Activated T-helper 1 cell treated with anti-CD3 and anti-CD28 coated beads, Interleukin-2, amount 50 U/mL, for 16 hours (primary cell): ENCODE data around the gene TAF5L.
"Not testable (repeated sequence)": the region's sequence is repeated elsewhere in the genome, so short reads cannot be mapped to it uniquely, and the experiment has no call there.

Experiments used
- DNase-seq, 2 donors: peaks; one replicate each; pipeline ENCODE4 v3.0.0-alpha.2; 2020; ENCODE audit warnings: low read depth in 1 of 2, low spot score in 1 of 2

TAF5L gene

GRCh38 chr1:229570891-229571516, 54.9 kb downstream of the TAF5L start:
- no peak for DNase-seq

DNA sequence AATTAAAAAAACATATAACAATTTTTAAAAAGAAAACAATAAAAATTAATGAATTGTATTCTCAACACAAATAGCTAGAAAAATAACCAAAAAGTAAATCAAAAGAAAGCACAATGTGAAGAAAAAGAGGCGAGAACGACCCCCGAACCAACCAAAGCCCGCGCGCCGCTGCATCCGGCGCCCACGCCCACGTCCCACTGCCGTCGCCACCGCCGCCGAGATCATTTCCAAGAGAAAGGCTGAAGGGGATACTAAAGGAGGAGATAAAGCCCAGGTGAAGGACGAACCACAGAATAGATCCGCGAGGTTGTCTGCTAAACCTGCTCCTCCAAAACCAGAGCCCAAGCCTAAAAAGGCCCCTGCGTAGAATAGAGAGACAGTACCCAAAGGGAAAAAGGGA, 55.6 kb downstream of the TAF5L start:
- no peak for DNase-seq

DNA sequence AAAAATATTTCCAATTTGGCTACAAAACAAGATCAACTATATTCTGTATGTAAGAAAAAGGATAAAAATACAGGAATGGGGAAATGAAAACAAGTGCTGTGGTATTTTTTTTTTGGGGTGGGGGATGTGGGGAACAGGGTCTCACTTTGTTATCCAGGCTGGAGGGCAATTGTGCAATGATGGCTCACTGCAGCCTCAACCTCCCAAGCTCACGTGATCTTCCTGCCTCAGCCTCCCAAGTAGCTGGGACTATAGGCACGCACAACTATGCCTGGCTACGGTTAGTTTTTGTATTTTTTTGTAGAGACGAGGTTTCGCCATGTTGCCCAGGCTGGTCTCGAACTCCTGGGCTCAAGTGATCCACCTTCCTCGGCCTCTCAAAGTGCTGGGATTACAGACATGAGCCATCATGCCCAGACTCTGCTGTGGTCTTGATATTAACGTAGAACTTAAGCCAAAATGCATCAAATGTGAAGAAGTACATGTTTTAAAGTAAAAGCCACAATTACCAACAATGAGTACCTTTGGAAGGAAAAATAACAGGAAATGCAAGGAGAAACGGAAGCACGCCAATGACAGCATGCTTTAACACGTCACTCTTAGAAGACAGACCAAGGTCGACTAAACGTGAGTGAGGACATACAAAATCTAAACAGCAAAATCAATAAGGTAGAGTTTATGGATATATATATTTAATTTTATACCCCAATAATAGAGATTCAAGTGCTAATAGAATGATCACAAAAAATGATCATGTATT, 58.6 kb downstream of the TAF5L start:
- DNase-seq: no peak

DNA sequence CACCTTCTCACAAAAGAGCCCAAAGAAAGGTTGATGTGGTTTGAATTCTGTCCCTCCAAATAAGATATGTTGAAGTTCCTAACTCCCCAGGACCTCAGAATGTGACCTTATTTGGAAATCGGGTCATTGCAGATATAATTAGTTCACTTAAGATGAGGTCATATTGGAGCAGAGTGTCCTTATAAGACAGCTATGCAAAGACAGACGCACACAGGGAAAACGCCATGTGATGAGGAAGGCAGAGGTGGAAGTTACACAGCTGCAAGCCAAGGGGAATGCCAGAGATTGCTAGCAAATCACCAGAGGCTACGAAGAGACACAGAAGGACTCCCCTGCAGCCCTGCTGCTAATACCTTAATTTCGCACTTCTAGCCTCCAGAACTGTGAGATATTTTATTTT, 62.2 kb downstream of the TAF5L start:
- DNase-seq: no peak

DNA sequence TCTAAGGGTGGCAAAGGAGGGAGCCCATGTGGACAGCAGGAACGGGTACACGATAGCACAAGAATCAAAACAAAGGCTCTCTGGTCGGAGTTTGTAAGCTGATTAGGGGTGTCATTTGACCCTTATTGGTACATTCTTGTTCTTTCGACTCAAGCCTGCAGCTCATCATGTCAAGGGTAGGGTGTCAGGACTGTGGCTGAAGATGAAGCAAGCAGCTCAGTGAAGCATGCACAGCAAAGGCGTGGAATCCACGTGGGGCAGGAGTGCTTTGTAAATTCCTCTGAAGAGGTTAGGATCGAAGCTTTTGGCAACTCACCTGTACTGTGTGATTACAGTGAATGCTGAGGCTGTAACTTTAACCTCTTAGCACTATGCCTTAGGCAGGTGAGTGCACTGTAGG, 62.7 kb downstream of the TAF5L start:
- DNase-seq: no peak

- DNase-seq: no peak
Observed at GRCh38 chr1:229562686-229563085, 63.2 kb downstream of the TAF5L start.

GRCh38 chr1:229561141-229561540, 64.8 kb downstream of the TAF5L start:
- no peak for DNase-seq

- not testable (repeated sequence) for DNase-seq
Observed at GRCh38 chr1:229560124-229560523, 65.8 kb downstream of the TAF5L start.

DNA sequence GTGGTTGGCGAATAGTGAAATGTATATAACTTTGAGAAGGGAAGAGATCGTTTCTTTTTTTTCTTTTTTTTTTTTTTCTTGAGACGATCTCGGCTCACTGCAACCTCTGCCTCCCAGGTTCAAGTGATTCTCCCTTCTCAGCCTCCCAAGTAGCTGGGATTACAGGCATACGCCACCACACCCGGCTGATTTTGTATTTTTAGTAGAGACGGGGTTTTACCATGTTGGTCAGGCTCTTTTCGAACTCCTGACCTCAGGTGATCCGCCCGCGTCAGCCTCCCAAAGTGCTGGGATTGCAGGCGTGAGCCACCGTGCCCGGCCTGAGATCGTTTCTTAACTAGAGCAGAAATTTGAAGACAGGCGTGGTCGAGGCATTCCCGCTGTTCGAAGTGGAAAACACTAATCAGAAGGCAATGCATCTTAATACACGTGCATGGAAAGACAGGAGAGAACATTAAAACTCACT, 66.6 kb downstream of the TAF5L start:
- DNase-seq: not testable (repeated sequence)

DNA sequence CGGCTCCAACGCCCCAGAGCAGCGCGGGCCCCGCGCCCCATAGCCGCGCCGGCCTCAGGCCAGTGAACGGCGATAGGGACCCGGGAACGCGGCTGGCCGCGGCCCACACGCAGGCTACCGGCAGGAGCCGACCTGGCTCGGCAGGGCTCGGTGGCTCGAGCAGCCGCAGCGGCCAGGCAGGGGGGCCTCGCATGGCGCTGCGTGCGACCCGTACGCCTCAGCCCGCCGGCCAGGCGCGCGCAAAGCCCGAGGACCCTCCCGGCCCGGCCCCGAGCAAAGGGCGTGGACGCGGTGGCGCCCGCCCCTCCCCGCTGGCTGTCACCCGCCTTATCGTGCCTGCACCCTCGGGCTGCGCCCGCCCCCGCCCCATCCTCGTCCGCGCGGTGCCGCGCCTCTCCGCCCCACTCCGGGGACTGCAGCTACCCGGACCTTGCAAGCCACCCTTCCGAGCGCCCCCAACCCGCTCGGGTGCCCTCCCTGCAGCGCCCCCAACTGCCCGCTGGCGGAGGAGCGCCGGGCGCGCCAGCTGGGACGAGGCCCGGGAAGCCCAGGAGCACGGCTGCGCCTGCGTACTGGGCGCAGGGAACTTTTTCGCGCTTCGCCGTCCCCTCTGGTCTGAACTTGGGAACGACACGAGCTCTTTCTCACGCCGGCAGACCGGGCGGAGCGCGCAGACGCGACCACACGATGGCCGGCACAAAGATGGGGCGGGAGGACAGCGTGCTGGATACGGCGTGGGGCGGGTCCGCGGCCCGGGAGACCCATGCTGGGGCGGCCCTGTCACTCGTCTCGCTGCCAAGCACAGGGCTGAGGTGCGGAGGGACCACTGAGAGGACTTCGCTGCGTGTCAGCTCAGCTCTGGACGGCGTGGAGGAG, 67.2 kb downstream of the TAF5L start, which contains the start of gene ABCB10:
TSS of gene ABCB10 (minus strand) at position 248 of the 876 bp plus-strand sequence. CDS start at position 193, 55 bp downstream.
- peak; percentile 68 to 79 for DNase-seq

DNA sequence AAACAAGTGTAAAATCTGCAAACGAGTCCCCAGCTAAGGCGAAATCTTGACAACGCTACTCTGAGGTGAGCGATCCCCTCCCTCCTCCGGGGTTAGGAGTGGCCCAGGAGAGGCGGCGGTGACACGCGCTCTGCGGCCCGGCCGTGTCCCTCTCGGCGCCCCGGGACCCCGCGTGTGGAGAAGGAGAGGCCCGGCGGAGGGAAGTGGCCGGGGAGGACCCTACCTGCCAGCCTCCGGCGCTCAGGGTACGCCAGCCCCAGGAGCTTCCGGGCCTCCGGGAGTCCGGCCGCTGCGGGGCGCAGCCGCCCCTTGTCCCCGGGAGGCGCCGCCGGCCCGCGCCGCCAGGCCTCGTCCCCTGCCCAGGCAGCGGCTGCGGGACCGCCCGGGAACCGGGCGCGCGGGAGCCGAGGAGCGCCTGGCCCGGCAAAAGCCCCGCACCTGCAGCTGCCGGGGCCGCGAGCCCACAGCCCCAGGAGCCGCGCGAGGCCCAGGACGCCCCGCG, 68.0 kb downstream of the TAF5L start:
- peak in 1 of 2 donors; percentile 22 for DNase-seq

GRCh38 chr1:229557200-229557850, 68.6 kb downstream of the TAF5L start:
- DNase-seq: no peak

DNA sequence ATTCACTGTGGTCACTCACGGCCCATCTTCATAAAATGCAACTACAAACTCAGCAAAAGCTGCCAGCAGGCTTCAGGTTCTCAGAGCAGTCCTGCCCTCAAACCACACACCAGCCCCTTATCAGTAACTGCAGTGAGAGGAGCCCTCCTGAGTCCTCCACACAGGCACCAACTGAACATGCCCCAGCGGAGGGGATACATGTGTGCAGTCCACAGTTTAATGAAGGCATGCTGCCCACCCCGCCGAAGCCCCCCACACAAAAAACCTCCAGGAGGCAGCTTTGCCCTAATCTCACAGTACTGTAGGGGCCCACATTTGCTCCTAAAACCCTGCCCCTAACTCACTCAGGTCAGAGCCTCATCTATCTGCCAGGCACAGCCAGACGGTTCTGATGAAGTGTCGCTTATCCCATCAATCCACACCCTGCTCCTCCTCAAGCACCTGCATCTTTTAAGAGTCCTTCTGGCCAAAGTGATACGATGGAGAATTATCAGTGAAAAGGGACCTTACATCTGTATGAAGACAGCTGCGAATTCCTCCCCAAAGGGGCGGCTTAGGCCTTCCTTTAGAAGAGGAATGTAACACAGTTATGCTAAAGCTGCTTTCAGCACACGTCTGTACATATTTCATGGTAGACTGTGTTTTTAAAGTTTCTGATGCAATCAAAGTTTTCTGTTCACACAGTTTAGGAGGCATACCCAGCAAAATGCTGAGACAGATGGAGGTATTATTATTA, 70.9 kb downstream of the TAF5L start:
- DNase-seq: no peak

DNA sequence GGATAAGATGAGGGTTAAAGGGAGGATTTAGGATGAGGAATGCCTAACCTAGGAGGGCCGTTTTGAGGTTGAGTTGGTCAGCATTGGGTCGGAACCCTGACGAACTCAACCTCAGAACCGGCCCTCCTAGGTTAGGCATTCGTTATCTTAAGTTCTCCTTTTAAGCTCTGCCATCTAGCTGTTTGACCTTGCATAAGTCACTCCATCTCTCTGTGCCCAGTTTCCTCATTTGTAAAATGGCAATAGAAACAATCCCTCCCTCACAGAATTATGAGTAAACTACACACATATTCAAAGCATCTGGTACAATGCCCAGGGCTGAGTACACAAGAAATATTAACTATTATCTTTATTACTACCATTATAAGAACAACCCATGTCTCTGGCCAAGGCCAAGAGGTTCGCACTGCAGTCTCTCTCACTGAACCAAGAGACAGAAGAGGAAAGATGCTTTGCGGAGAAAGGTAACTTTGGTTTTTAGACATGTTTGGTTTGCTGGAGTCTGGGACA, 72.2 kb downstream of the TAF5L start:
- no peak for DNase-seq

DNA sequence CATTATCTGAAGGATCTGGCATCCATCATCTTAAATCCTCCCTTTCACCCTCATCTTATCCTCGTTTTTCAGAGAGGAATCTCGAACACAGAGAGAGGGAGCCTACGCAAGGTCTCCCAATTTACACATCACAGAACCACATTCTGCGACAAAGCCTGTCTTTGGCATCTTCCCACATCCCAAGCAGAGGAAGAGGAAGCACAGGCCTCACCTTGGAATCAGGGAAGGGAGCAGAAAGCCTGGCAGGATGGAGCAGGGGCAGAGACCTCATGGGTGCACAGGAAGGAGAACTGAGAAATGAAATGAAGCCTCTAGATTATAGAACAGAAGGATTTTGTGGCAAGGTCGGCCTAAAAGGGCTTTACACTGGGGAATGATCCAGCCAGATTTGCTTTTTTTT, 73.2 kb downstream of the TAF5L start:
- no peak for DNase-seq

DNA sequence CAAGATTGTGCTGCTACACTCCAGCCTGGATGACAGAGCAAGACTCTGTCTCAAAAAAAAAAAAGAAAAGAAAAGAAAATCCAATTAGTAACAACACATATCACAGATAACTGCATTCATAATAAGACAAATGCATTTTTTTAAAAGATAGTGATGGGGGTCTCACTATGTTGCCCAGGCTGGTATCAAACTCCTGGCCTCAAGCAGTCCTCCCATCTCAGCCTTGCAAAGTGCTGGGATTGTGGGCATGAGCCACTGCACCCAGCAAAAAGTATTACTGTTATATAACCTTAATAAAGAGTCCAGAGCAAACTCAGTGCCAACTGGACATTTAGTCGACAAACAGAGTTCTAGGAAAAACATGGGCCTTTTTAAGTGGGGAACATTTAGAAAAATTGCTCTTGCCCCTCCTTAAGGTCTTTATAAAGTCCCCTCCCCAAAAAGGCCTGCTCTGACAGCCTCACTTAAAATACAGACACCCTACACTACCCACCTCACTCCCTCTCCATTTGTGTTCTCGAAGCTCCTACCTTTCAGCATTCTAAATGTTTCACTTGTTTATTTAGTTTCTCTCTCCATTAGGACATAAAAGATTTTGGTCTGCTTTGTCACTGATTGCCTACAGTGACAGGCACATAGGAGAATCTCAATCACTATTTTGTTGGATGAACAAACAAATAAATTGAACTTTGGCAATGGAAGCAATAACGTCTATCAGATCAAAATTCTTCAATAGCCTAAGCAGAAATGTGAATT, 74.9 kb downstream of the TAF5L start:
- no peak for DNase-seq

GRCh38 chr1:229547542-229547941, 78.4 kb downstream of the TAF5L start:
- no peak for DNase-seq

GRCh38 chr1:229544587-229544986, 81.3 kb downstream of the TAF5L start:
- no peak for DNase-seq
